NCI-H2227 (cell line): ENCODE measurements around the gene CUL4A.
"Not testable (repeated sequence)": the region's sequence is repeated elsewhere in the genome, so short reads cannot be mapped to it uniquely, and the experiment has no call there.

Source experiments
- DNase-seq: peaks from one replicate; lab custom pipeline; 2025; ENCODE audit not compliant: unreplicated experiment; lab: John Stamatoyannopoulos, UW

The CUL4A gene

GRCh38 chr13:113209336-113209758, at the start of gene CUL4A:
TSS of gene CUL4A (plus strand) at chr13:113209613. CDS start at chr13:113209628, 15 bp downstream.
- DNase-seq = peak; percentile 80

GRCh38 chr13:113159701-113160100, 49.7 kb upstream of the CUL4A start:
- no peak for DNase-seq

GRCh38 chr13:113160983-113161382, 48.4 kb upstream of the CUL4A start:
- no peak for DNase-seq

DNA sequence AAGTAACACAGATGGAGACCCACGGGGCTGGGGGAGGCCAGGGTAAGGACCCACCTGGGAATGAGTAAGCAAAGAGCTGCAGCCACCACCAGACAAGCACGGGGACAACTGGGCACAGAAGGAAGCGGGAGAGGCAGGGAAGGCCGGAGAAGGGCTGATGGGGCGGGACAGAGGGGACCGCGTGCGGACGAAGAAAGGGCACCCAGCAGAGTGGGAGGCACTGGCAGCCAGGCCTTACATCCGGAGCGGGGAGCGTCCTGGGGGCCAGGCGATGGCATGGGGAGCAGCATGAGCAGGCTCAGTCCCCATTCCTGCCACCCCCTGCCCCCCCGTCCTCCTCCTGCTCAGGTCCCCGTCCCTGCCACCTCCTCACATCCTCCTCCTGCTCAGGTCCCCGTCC, 48.0 kb upstream of the CUL4A start:
- DNase-seq = no peak

GRCh38 chr13:113161975-113162374, 47.4 kb upstream of the CUL4A start:
- DNase-seq = not testable (repeated sequence)

DNA sequence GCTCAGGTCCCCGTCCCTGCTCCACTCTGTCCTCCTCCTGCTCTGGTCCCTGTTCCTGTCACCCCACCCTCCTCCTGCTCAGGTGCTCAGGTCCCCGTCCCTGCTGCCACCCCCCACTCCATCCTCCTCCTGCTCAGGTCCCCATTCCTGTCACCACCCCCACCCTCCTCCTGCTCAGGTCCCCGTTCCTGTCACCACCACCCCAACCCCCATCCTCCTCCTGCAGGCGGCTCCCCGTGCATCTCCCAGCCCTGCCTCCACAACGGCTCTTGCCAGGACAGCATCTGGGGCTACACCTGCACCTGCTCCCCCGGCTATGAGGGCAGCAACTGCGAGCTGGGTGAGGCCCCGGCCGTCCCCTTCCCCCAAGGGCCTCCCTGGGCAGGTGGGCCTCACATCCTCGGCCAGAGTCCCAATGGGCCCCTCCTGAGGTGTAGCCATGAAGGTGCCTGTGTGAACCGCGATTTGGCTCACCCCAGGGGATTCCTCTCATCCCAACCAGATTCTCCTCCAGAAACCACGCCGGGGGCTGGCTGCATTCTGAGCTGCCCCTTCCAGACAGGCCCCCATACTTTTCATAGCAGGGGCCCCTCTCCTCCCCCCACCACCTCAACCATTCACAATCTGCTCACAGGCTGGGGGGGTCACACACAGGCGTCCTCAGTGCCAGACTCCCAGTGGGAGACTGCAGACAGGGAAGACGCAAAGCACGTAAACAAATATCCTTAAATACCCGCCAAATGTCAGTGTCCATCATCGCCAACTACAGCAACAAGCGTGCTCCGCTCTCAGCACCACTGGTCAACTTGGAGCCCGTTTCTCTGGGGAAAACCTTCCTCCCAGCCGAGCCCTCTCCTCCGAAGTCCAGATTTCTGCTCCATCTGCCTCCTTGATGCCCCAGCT, 46.4 kb upstream of the CUL4A start:
- no peak for DNase-seq

- no peak for DNase-seq
Observed at GRCh38 chr13:113164492-113164891, 44.9 kb upstream of the CUL4A start.

DNA sequence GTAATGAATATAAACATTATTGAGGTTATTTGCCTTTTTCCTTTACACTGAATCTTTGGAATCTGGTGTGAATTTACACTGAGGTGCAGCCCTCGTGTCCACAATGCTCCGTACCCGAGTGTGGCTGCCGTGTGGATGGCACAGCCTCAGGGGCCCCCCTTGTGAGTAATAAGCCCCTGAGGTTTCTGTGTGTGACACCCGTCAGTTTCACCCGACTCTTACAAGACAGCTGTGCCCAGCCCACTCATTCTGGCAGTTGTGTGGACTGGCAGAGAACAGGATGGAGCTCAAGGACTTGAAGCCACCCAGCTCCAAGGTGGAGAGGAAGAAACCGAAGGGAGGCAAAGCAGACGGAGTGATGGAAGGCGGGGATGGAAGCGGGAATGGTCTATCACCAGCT, 43.1 kb upstream of the CUL4A start:
- DNase-seq = no peak

DNA sequence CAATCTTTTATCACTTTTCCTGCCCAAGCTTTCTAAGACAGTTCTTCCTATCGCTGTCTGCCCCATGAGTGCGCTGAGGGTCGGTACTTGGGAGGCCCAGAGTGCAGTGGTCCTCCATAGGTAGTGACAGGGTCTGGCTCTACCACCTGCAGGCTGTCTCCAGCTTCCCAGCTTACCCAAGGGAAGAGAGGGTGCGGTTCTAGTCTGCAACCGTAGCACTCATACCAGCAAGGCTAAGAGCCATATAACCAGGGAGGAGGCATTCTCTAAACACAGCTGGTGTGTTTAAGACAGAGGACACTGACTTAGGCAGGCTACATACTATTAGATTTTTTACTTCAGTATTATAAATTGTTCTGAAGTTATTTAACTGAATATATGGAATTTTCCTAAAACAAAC, 42.7 kb upstream of the CUL4A start:
- DNase-seq = no peak

DNA sequence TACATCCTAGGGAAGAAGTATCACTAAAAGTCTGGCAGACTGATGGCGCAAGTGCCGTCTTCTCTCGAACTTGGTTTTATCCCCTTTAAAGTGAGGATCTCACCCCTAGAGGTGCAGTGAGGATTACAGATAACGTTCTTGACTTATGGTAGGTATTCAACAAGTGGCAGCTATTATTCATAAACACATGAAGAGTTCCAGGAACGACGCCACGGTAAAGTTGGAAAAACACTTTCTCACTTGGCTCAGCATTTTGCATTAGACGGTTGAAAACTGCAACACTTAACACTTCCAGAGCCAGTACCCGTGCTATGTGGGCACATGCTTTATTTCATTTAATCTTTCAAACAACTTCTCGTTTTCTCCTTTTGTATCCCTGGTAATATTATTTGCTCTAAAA, 42.3 kb upstream of the CUL4A start:
- DNase-seq = no peak

DNA sequence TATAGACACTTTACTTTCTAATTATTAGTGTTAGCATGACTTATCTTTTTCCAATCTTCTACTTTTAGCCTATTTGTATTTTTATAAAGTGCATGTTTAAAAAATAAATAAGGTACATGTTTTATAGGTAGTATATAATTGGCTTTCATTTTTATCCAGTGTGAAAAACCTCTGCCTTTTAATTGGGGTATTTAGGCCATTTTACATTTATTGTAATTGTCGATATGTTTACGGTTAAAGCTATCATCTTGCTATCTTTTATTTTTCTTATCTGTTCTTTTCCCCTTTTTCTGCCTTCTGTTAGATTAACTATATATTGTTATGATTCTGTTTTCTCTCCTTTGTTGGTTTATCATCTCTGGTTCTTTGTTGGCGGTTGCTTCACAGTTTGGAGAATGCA, 41.8 kb upstream of the CUL4A start:
- DNase-seq = no peak

DNA sequence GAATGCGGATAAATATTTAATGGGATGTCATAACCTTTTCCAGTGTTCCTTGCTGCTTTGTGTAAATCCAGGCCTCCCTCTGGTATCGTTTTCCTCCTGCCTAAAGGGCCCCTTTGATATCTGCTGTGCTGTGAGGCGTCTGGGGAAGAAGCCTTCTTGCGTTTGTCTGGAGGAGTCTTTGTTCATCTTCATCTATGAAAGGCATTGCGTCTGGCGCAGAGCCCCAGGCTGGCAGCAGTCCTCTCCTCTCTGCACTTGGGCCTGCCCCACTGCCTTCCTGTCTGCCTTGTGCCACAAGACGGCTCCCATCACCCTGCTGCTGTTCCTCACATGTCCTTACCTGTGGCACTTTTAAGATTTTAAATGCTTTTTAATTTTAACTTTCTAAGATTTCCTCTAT, 41.2 kb upstream of the CUL4A start:
- no peak for DNase-seq

- no peak for DNase-seq
Observed at GRCh38 chr13:113169277-113170272, 39.8 kb upstream of the CUL4A start.

DNA sequence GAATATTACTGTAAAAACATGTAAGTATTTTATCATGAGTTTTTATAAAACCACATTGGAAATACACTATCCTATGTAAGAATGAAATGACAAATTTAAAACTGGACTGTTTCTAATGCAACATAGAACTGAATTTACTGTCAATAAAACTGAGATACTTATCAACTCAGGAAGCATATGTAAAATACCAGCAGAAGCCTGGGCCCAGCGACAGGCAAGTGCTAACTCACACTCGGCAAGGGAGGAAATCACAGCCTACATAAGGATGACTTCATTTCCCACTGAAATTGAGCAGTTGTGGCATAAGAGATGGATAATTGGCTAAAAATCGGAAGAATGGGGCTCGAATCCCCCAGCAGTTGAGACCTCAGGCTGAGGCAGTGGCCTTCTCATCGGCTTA, 38.9 kb upstream of the CUL4A start:
- no peak for DNase-seq

GRCh38 chr13:113171250-113172125, 37.9 kb upstream of the CUL4A start:
- no peak for DNase-seq

DNA sequence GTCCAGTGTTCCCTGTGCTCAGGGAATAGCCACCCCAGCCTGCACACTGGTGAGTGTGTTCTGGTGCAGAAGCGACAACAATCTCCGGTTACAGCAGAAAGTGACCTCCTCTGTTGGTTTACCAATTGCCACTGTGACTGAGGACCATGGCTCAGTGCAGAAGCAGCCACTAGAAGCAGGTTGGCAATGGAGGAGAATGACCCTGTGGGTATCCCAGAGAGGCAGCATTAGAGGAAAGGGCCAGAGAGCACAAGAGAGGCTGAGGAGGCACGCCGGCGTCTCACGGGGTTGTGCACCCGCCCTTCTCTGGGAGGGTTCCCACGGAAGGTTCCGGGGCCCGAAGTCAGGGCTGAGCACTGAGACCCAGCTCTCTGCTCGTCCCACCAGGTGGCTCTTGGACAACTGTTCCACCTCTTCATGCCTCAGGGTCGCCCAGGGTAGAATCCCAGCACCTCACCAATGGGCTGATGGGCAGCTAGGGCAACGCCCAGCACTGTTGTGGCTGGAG, 36.9 kb upstream of the CUL4A start:
- no peak for DNase-seq

DNA sequence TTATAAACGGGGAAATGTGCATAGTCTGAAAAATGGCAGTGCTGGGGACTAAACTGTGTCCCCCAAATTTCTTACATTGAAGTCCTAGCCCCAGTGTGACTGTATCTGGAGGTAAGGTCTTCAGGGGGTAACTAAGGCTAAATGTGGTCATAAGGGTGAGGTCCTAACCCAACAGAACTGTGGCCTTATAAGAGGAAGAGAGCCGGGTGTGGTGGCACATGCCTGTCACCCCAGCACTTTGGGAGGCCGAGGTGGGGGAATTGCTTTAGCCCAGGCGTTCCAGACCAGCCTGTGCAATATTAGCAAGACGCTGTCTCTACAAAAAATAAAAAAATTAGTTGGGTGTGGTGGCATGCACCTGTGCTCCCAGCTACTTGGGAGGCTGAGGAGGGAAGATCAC, 33.1 kb upstream of the CUL4A start:
- DNase-seq = no peak

DNA sequence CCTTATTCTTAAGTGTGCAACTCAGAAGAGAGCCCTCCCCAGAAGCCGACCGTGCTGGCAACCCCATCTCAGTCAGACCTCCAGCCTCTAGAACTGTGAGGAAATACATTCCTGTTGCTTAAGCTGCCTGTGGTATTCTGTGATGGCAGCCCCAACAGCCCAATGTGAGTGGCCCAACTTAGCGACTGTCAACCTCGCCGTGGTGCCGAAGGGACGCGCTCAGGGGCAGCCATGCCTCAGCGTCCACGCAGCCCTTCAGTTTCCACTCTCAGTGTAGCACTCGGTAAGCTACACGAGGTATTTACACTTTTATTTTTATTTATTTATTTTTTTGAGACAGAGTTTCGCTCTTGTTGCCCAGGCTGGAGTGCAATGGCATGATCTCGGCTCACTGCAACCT, 32.6 kb upstream of the CUL4A start:
- DNase-seq = no peak

GRCh38 chr13:113178070-113178895, 31.1 kb upstream of the CUL4A start:
- no peak for DNase-seq

- no peak for DNase-seq
Observed at GRCh38 chr13:113178896-113179167, 30.6 kb upstream of the CUL4A start.
